Natural killer cell treated with Interleukin-12 subunit alpha and Interleukin-12 subunit beta and Interleukin-15 and Interleukin-18, amount 100 ng/mL, for 72 hours (primary cell): ENCODE measurements around the gene NR2E3. TPM values are rescaled to one million over a fixed set of nuclear protein-coding genes. Genes with fewer than 3 reads are reported as not detected.

Experiments used
- ATAC-seq, 2 donors: fragments of 150-1000 bp; cut with Tn5 transposase in 1 of 2; sonication (Bioruptor Pico), chemical (Tn5 transposase) in 1 of 2; 2 replicates each; pipeline ENCODE4 v1.10.0; 2021
- DNase-seq: peaks from one replicate; pipeline ENCODE4 v3.0.0; 2022; ENCODE audit warnings: low spot score
- H3K27ac Mint-ChIP-seq, 2 donors: 1 replicate in 1 of 2; 2 replicates in 1 of 2; pipeline ENCODE4 v1.8.0; 2022; ENCODE audit warnings: mixed read lengths in 2 of 2, mild to moderate bottlenecking in 1 of 2, moderate library complexity in 1 of 2
- H3K27me3 Mint-ChIP-seq, 2 donors: 1 replicate in 1 of 2; 2 replicates in 1 of 2; pipeline ENCODE4 v1.8.0; 2022; ENCODE audit warnings: mixed read lengths in 2 of 2
- H3K36me3 Mint-ChIP-seq: one replicate; pipeline ENCODE4 v1.8.0; 2022; ENCODE audit warnings: mixed read lengths
- H3K4me1 Mint-ChIP-seq, 2 donors: 1 replicate in 1 of 2; 2 replicates in 1 of 2; pipeline ENCODE4 v1.8.0; 2022; ENCODE audit warnings: low read depth in 2 of 2, mixed read lengths in 2 of 2, mild to moderate bottlenecking in 1 of 2
- H3K4me3 Mint-ChIP-seq: one replicate; pipeline ENCODE4 v1.8.0; 2022; ENCODE audit warnings: mixed read lengths
- H3K9me3 Mint-ChIP-seq: 2 replicates; pipeline ENCODE4 v1.8.0; 2022; ENCODE audit warnings: mixed read lengths
- total RNA-seq, 2 donors: library from RNA; stranded (reverse); gene quantifications; one replicate each; pipeline ENCODE4 v1.2.3, GENCODE V29; 2022

Gene NR2E3
- not detected for total RNA-seq

- no peaks in the 10 kb centered on the region for H3K9me3 Mint-ChIP-seq
- no peak within 1 kb of the TSS for H3K27ac Mint-ChIP-seq
- ATAC-seq: no peak
- no peaks in the 10 kb centered on the region for H3K36me3 Mint-ChIP-seq
- H3K4me3 Mint-ChIP-seq: no peak within 1 kb of the TSS
- no peaks in the 10 kb centered on the region for H3K4me1 Mint-ChIP-seq
- no peak for DNase-seq
- H3K27me3 Mint-ChIP-seq: no peaks in the 10 kb centered on the region
These were observed at the start of gene NR2E3 for GRCh38 chr15:71810256-71811035. Gene NR2E3 (plus strand): TSS chr15:71810554. CDS start chr15:71810744, 190 bp downstream.

GRCh38 chr15:71760852-71761251 is 49.5 kb upstream of the NR2E3 start:
- Mint-ChIP-seq H3K27me3 (peaks cover 16 to 27% of the 10 kb centered on the region in 2 donors), H3K4me1 (peaks cover 0 to 4% of the 10 kb centered on the region in 2 donors), H3K4me3 (no peak overlapping the region), H3K36me3 (peaks cover 10% of the 10 kb centered on the region), H3K9me3 (peaks cover 9% of the 10 kb centered on the region), H3K27ac (no peak overlapping the region)
- ATAC-seq (no peak), DNase-seq (no peak)

DNA sequence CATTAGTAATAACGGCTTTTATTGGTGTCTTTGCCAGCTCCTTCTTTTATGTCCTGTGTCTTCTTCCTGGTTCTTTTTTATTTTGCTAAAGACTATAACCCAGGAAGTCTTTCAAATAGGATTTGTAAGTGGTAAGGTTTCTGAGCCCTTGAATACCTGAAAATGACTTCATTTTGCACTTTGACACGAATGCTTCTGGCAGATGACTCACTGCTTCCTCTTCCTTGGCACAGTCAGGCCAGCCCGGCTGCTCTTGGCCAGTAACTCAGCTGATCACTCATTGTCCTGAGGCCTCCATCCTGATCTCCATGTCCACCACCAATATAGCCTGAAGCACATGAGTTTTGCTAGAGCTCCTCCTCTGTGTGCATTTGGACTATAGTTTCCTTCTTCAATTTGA is 48.7 kb upstream of the NR2E3 start:
- DNase-seq (no peak), ATAC-seq (no peak)
- no peak overlapping the region for H3K4me3 Mint-ChIP-seq
- peaks cover 9% of the 10 kb centered on the region for H3K9me3 Mint-ChIP-seq
- peaks cover 0 to 4% of the 10 kb centered on the region in 2 donors for H3K4me1 Mint-ChIP-seq
- H3K36me3 Mint-ChIP-seq: peaks cover 10% of the 10 kb centered on the region
- H3K27me3 Mint-ChIP-seq: peaks cover 12 to 21% of the 10 kb centered on the region in 2 donors
- H3K27ac Mint-ChIP-seq: no peak overlapping the region

DNA sequence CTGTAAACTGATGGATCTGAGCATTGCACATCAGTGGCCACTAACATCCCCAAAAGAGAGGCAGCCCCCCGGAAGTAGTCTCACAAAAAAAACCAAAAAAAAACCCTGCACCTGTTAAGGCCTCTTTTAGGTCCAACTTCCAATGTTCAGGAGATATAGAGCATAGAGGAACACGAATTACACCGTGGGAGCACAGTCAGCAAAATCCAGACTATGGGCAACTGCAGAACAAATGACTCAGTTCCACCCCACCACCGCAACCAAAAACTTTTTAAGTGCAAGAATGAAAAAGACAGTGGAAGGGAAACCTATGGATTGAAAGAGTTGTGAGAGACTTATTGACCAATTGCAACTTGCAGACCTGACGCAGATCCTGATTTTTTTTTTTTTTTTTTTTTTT is 42.2 kb upstream of the NR2E3 start:
- H3K4me1 Mint-ChIP-seq: no peaks in the 10 kb centered on the region
- no peak overlapping the region for H3K4me3 Mint-ChIP-seq
- peaks cover 0 to 6% of the 10 kb centered on the region in 2 donors for H3K27me3 Mint-ChIP-seq
- H3K36me3 Mint-ChIP-seq: no peaks in the 10 kb centered on the region
- ATAC-seq (no peak), DNase-seq (no peak)
- no peak overlapping the region for H3K27ac Mint-ChIP-seq
- H3K9me3 Mint-ChIP-seq: no peaks in the 10 kb centered on the region

DNA sequence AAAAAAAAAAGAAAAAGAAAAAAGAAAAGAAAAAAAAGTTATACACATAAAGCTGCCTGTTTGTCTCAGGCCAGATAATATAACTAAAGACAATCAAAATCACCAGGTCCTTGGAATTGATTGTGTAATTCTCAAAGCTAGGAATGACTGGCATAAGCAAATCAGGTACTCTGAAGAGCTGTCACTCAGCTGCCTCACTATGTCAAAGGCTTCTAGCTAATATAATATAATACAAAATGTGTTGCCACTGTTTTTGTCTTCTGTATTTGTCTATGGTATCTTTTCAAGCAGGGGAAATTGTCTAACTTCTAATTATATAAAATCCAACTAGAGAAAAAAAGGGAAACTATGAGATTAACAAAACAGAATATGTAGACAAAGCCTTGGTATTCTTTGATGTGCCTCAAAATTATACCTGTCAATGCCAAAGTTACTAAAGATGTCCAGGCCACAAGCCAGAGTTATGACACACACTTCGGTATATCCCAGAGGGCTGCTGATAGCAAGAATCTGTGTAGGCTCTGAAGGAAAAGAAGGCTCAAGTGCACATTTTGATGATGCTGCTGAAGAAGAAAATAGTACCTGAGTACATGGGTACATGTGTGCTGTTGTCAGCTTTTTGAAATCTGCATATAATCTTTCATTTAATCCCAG is 37.0 kb upstream of the NR2E3 start:
- no peak overlapping the region for H3K4me3 Mint-ChIP-seq
- no peak overlapping the region for H3K27ac Mint-ChIP-seq
- no peaks in the 10 kb centered on the region for H3K9me3 Mint-ChIP-seq
- DNase-seq (no peak), ATAC-seq (no peak)
- H3K27me3 Mint-ChIP-seq: peaks cover 0 to 7% of the 10 kb centered on the region in 2 donors
- no peaks in the 10 kb centered on the region for H3K36me3 Mint-ChIP-seq
- H3K4me1 Mint-ChIP-seq: no peaks in the 10 kb centered on the region

GRCh38 chr15:71775856-71776255 is 34.5 kb upstream of the NR2E3 start:
- H3K4me3 Mint-ChIP-seq: no peak overlapping the region
- no peak overlapping the region for H3K27ac Mint-ChIP-seq
- H3K4me1 Mint-ChIP-seq: peaks cover 3 to 8% of the 10 kb centered on the region in 2 donors
- no peak for ATAC-seq
- no peaks in the 10 kb centered on the region for H3K9me3 Mint-ChIP-seq
- DNase-seq: no peak
- H3K27me3 Mint-ChIP-seq: peaks cover 3 to 17% of the 10 kb centered on the region in 2 donors
- no peaks in the 10 kb centered on the region for H3K36me3 Mint-ChIP-seq

DNA sequence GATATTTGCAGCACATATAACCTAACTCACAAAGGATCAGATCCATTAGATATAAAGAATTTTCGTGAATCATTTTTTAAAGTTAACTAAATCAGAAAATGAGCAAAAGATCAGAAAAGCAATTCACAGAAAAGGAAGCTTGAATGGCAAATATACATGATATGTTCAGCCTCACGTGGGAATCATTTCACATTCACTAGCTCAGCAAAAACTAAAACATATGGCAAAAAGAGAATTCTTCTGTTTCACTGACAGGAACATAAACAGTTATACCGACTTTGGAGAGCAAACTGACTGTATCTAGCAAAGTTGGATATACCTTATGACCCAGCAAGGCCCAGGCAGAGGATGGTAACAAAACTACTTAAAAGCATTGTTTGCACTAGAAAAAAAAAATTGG is 34.0 kb upstream of the NR2E3 start:
- no peak overlapping the region for H3K27ac Mint-ChIP-seq
- ATAC-seq (no peak), DNase-seq (no peak)
- peaks cover 3 to 13% of the 10 kb centered on the region in 2 donors for H3K4me1 Mint-ChIP-seq
- H3K36me3 Mint-ChIP-seq: no peaks in the 10 kb centered on the region
- H3K9me3 Mint-ChIP-seq: no peaks in the 10 kb centered on the region
- H3K27me3 Mint-ChIP-seq: peaks cover 7 to 19% of the 10 kb centered on the region in 2 donors
- H3K4me3 Mint-ChIP-seq: no peak overlapping the region

DNA sequence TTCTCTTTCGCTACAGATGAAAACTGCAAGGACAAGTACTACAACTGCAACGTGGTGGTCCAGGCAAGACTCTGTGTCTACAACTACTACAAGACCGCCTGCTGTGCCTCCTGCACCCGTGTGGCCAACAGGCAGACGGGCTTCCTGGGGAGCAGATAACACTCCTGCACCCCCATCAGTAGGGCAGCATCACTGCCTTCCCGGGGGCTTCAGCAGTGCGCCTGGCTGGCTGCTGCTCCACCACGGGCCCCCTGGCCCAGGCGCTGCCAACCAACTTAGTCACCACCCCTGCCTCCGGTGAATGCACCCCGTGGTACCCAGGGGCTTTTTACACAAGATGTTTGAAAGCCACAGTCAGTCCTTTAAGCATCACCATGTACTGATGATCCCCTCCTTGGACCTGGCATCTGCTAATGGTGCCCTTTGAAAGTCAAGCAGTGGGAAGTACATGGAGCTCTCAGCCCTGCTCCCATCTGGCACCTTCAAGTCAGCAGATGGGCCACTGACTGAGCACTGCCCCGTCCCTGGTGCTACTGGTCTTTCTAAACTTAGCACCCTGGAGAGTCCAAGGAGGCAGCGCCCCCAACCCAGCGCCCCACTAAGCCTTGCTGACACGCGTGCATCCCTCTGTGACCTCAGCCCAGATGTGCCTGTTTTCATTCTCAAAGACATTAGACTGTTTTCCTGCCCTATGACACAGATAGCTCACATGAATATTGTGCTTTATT is 33.0 kb upstream of the NR2E3 start:
- Mint-ChIP-seq H3K36me3 (no peaks in the 10 kb centered on the region), H3K9me3 (no peaks in the 10 kb centered on the region), H3K4me1 (peaks cover 3 to 14% of the 10 kb centered on the region in 2 donors), H3K27me3 (peaks cover 10 to 18% of the 10 kb centered on the region in 2 donors), H3K4me3 (no peak overlapping the region), H3K27ac (no peak overlapping the region)
- DNase-seq (no peak), ATAC-seq (peak; percentile 4 to 25)

- Mint-ChIP-seq H3K9me3 (no peaks in the 10 kb centered on the region), H3K27ac (no peak overlapping the region), H3K27me3 (peaks cover 10 to 21% of the 10 kb centered on the region in 2 donors), H3K4me3 (no peak overlapping the region), H3K4me1 (peaks cover 3 to 14% of the 10 kb centered on the region in 2 donors), H3K36me3 (no peaks in the 10 kb centered on the region)
- no peak for ATAC-seq
- no peak for DNase-seq
These were observed 31.1 kb upstream of the NR2E3 start for GRCh38 chr15:71779073-71779797.

DNA sequence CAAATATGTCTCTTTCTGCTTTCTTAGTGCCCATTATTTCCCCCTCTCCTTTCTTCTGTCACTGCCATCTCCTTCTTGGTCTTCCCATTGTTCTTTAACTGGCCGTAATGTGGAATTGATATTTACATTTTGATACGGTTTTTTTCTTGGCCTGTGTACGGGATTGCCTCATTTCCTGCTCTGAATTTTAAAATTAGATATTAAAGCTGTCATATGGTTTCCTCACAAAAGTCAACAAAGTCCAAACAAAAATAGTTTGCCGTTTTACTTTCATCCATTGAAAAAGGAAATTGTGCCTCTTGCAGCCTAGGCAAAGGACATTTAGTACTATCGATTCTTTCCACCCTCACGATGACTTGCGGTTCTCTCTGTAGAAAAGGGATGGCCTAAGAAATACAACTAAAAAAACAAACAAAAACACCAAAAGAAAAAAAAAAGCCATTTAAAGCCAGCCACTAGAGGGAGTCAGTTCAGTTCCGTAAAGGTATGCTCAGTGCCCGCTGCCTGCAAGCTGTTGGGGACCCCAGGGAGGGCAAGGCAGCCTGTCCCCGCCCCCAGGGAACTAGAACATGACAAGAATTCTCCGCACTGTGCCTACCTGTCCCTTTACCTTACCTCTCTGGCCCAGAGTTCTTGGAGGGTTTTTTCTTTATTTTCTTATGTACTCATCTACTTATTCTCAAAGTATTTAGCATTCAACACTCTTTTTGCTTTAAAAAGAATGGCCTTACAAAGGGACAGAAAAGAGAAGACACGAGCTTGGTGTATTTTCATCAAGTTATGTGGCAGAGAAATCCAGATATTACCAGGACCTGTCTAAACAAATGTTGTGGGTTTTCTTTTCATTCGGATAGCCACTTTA is 30.0 kb upstream of the NR2E3 start:
- no peaks in the 10 kb centered on the region for H3K36me3 Mint-ChIP-seq
- DNase-seq (no peak), ATAC-seq (peak in 1 of 2 donors; percentile 45)
- H3K4me1 Mint-ChIP-seq: peaks cover 3 to 14% of the 10 kb centered on the region in 2 donors
- no peaks in the 10 kb centered on the region for H3K9me3 Mint-ChIP-seq
- no peak overlapping the region for H3K4me3 Mint-ChIP-seq
- peak overlapping the region in 1 of 2 donors; percentile 9 for H3K27ac Mint-ChIP-seq
- H3K27me3 Mint-ChIP-seq: peaks cover 10 to 21% of the 10 kb centered on the region in 2 donors

GRCh38 chr15:71781179-71781964 is 29.0 kb upstream of the NR2E3 start:
- peak; percentile 4 to 65 for ATAC-seq
- Mint-ChIP-seq H3K9me3 (no peaks in the 10 kb centered on the region), H3K27me3 (peaks cover 18 to 24% of the 10 kb centered on the region in 2 donors), H3K4me1 (peaks cover 3 to 14% of the 10 kb centered on the region in 2 donors), H3K36me3 (no peaks in the 10 kb centered on the region), H3K27ac (no peak overlapping the region), H3K4me3 (peak overlapping the region; percentile 20)
- no peak for DNase-seq

DNA sequence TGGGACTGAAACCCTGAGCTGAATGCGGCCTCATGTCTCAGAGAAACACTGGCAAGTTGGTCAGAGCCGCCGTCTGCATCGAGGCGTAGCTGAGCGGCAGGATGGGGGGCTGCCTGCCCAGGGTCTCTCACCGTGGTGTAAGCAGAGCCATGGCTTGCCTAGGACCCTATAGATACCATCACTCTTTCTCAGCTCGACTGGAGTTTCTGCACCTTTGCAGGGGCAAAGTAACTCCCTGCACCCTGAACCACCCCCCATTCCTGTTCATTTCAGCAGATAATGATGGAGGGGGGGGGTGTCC is 28.4 kb upstream of the NR2E3 start:
- Mint-ChIP-seq H3K36me3 (no peaks in the 10 kb centered on the region), H3K9me3 (no peaks in the 10 kb centered on the region), H3K4me3 (no peak overlapping the region), H3K27me3 (peaks cover 23 to 24% of the 10 kb centered on the region in 2 donors), H3K27ac (no peak overlapping the region), H3K4me1 (peaks cover 3 to 14% of the 10 kb centered on the region in 2 donors)
- ATAC-seq (no peak), DNase-seq (no peak)
